Nephron progenitor cell (in vitro differentiated cells): ENCODE results near the gene CTNND2.
A peak's percentile ranks its signal among the peaks of the same experiment; 100 is the strongest.

Source experiments
- DNase-seq: peaks from one replicate; pipeline ENCODE4 v3.0.0; 2021
- H3K27ac Mint-ChIP-seq: 2 replicates; pipeline ENCODE4 v1.8.0; 2021; ENCODE audit warnings: mild to moderate bottlenecking, moderate library complexity, mixed read lengths
- H3K27me3 Mint-ChIP-seq: 2 replicates; pipeline ENCODE4 v1.8.0; 2021; ENCODE audit warnings: mild to moderate bottlenecking, low read depth, mixed read lengths; ENCODE audit not compliant: poor library complexity
- H3K36me3 Mint-ChIP-seq: 2 replicates; pipeline ENCODE4 v1.8.0; 2021; ENCODE audit warnings: low read depth, mixed read lengths
- H3K4me1 Mint-ChIP-seq: 2 replicates; pipeline ENCODE4 v1.8.0; 2021; ENCODE audit warnings: mixed read lengths
- H3K4me3 Mint-ChIP-seq: 2 replicates; pipeline ENCODE4 v1.8.0; 2021; ENCODE audit warnings: mild to moderate bottlenecking, moderate library complexity, mixed read lengths
- H3K9me3 Mint-ChIP-seq: 2 replicates; pipeline ENCODE4 v1.8.0; 2021; ENCODE audit warnings: mild to moderate bottlenecking, moderate library complexity, mixed read lengths
- TF ChIP-seq, protein P1 (sequence below): fragments of 200-600 bp; sonication (generic); IDR thresholded peaks from 2 replicates; pipeline ENCODE4 v1.5.0; 2021; ENCODE audit warnings: antibody characterized with exemption

CTNND2 gene

DNA sequence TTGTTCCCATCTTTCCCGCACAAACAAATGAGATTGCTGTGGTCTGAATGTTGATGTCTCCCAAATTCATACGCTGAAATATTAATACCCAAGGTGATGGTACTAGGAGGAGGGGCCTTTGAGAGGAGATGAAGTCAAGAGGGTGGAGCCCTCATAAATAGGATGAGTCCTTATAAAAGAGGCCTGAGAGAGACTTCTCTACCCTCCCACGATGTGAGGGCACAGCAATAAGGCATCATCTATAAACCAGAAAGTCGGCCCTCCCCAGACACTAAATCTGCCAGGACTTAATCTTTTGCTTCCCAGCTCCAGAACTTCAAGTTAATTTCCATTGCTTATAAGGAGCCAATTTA, 170.4 kb downstream of the CTNND2 start:
- TF ChIP-seq, protein P1, sequence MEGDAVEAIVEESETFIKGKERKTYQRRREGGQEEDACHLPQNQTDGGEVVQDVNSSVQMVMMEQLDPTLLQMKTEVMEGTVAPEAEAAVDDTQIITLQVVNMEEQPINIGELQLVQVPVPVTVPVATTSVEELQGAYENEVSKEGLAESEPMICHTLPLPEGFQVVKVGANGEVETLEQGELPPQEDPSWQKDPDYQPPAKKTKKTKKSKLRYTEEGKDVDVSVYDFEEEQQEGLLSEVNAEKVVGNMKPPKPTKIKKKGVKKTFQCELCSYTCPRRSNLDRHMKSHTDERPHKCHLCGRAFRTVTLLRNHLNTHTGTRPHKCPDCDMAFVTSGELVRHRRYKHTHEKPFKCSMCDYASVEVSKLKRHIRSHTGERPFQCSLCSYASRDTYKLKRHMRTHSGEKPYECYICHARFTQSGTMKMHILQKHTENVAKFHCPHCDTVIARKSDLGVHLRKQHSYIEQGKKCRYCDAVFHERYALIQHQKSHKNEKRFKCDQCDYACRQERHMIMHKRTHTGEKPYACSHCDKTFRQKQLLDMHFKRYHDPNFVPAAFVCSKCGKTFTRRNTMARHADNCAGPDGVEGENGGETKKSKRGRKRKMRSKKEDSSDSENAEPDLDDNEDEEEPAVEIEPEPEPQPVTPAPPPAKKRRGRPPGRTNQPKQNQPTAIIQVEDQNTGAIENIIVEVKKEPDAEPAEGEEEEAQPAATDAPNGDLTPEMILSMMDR, result no peak
- no peak overlapping the region for H3K4me3 Mint-ChIP-seq
- no peak for DNase-seq
- H3K27me3 Mint-ChIP-seq, result no peaks in the 10 kb centered on the region
- no peak overlapping the region for H3K27ac Mint-ChIP-seq
- no peaks in the 10 kb centered on the region for H3K4me1 Mint-ChIP-seq
- no peaks in the 10 kb centered on the region for H3K9me3 Mint-ChIP-seq
- H3K36me3 Mint-ChIP-seq, result no peaks in the 10 kb centered on the region

DNA sequence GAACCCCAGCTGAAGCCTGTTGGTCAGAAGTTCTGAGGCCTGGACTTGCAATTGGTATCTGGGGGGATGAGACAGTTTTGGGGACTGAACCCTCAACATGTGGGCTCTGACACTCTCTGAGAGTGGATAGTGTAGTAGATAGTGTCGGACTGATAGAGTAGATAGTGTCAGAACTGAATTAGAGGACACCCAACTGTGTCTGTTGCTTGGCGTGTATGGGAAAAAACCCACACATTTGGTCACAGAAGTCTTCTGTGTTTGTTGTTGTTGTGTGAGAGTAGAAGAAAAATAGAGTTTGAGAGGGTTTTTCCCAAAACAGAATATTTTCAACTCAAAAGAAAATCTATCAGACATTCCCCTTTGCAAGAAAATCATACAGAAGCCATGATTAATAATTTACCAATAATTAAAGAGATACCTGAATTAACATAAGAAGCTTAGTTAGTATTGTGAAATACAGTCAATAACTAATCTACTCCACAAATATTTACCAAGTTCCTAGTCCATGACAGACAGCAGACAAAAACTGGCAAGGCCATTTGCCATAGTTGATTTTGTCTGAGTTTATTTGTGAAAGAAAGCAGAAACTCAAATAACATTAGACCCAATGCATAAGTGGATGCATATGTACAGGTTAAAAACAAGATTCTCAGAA, 170.9 kb downstream of the CTNND2 start:
- H3K36me3 Mint-ChIP-seq, result no peaks in the 10 kb centered on the region
- H3K4me3 Mint-ChIP-seq, result no peak overlapping the region
- TF ChIP-seq, protein P1, result no peak
- no peaks in the 10 kb centered on the region for H3K27me3 Mint-ChIP-seq
- no peaks in the 10 kb centered on the region for H3K9me3 Mint-ChIP-seq
- H3K27ac Mint-ChIP-seq, result no peak overlapping the region
- no peaks in the 10 kb centered on the region for H3K4me1 Mint-ChIP-seq
- no peak for DNase-seq

DNA sequence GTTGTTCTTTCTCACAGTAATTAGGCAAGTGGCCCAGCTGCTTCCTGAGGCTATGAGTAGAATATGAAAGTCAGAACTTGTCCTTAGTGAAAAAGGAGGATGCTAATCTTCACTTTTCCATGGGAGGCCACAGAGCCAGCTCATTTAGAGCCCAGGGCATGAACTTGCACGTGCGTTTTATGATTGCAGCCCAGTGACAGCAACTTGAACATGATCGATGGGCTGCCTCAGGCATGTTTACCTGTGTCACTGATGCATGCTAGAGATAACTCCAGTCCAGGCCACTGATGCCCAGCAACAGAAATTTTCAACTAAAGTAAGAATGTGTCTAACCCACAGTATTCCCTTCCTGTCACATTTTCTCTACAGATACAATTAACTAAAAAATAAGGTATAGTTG, 179.3 kb downstream of the CTNND2 start:
- Mint-ChIP-seq H3K9me3 (peaks cover 3% of the 10 kb centered on the region), H3K4me1 (no peaks in the 10 kb centered on the region), H3K27ac (no peak overlapping the region), H3K36me3 (no peaks in the 10 kb centered on the region), H3K4me3 (no peak overlapping the region), H3K27me3 (no peaks in the 10 kb centered on the region)
- TF ChIP-seq, protein P1, result no peak
- DNase-seq, result peak; percentile 12

DNA sequence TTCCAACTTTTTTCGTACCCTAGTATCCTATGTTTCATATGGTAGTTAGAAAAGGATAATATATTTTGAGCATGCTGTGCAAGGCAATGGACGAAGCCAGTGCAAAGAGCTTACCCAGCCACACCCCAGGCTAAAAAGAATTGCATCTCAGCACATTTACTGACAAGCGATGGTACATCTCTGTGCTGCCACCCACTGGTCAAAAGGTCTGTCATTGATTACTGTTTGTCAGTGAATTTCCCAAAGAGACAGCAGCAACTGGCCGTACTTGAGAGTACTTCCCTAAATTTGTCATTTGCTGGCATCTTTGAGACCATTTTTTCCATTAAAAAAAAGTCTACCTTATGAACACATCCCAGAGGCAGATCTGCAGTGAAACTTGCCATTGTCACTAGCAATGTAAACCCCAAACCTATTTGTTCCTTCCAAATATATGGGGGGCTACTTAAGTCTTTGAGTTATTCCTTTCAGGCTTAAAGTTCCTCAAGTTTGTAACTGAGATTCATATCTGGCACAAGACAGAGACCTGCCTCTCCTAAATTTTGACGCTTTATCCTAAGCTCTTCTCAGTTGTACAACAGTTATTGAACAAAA, 184.3 kb downstream of the CTNND2 start:
- DNase-seq, result peak; percentile 67
- Mint-ChIP-seq H3K36me3 (no peaks in the 10 kb centered on the region), H3K4me3 (no peak overlapping the region), H3K27me3 (no peaks in the 10 kb centered on the region), H3K9me3 (peaks cover 3% of the 10 kb centered on the region), H3K27ac (no peak overlapping the region), H3K4me1 (no peaks in the 10 kb centered on the region)
- TF ChIP-seq, protein P1, result peak; percentile 48

DNA sequence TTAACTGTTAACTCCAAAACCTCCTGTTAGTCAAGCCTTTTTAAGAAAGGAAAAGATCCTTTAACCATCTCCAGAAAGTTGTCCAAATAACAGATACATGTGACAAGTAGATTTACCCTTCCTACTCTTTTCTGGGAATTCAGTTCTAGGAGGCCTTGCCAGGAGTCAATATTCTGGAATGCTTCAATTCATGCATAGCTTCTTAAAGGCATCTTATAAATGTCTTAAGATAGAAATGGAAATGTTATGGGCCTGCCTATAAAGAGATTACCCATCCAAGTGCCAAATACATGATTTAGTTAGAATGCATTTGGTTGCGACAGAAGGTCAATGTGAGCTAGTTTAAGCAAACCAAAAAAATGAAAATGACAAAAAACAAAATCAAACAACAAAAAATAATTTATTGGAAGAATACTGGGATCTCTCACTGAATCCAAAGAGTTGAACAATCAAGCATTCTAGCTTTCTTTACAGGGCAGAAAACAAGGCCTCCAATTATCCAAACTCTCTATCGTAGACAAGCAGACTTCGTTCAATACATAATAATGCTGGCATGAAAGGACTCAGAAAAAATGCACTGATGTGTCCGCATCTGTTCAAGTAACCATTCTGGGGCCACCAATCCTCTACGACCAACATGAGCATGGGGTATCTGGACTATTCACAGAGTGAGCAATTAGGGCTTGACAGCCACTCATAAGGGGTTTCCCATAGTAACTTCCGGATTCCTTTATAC, 188.6 kb downstream of the CTNND2 start:
- H3K9me3 Mint-ChIP-seq, result no peaks in the 10 kb centered on the region
- H3K27ac Mint-ChIP-seq, result no peak overlapping the region
- H3K4me3 Mint-ChIP-seq, result no peak overlapping the region
- H3K4me1 Mint-ChIP-seq, result no peaks in the 10 kb centered on the region
- no peaks in the 10 kb centered on the region for H3K36me3 Mint-ChIP-seq
- TF ChIP-seq, protein P1, result no peak
- DNase-seq, result no peak
- H3K27me3 Mint-ChIP-seq, result peaks cover 3% of the 10 kb centered on the region
